Stimulated activated CD8-positive, alpha-beta memory T cell treated with anti-CD3 and anti-CD28 coated beads, Interleukin-15, amount 100 ng/mL, for 4 hours (primary cell): ENCODE results near the gene HTRA3.

Experiments
- DNase-seq, 2 donors: peaks; one replicate each; pipeline ENCODE4 v3.0.0-alpha.2; 2020; ENCODE audit warnings: low read depth in 2 of 2

Gene HTRA3

GRCh38 chr4:8234715-8235114, 34.8 kb upstream of the HTRA3 start:
- no peak for DNase-seq

- DNase-seq = no peak
Measured at GRCh38 chr4:8235224-8235623, 34.3 kb upstream of the HTRA3 start.

GRCh38 chr4:8235686-8236085, 33.9 kb upstream of the HTRA3 start:
- no peak for DNase-seq

GRCh38 chr4:8236106-8236919, 33.2 kb upstream of the HTRA3 start:
- no peak for DNase-seq

GRCh38 chr4:8236920-8237195, 32.7 kb upstream of the HTRA3 start:
- no peak for DNase-seq

GRCh38 chr4:8237256-8237989, 32.1 kb upstream of the HTRA3 start:
- DNase-seq = no peak

- DNase-seq = no peak
Measured at GRCh38 chr4:8238036-8238511, 31.5 kb upstream of the HTRA3 start.

GRCh38 chr4:8238515-8239053, 31.0 kb upstream of the HTRA3 start:
- DNase-seq = no peak

- no peak for DNase-seq
Measured at GRCh38 chr4:8239226-8239625, 30.3 kb upstream of the HTRA3 start.

- no peak for DNase-seq
Measured at GRCh38 chr4:8239661-8240060, 29.9 kb upstream of the HTRA3 start.

- no peak for DNase-seq
Measured at GRCh38 chr4:8240211-8241041, 29.1 kb upstream of the HTRA3 start.

GRCh38 chr4:8241211-8241779, 28.3 kb upstream of the HTRA3 start:
- DNase-seq = no peak

- DNase-seq = peak; percentile 53 to 55
Measured at GRCh38 chr4:8241895-8242696, 27.5 kb upstream of the HTRA3 start.

GRCh38 chr4:8242782-8243560, 26.6 kb upstream of the HTRA3 start:
- DNase-seq = no peak

GRCh38 chr4:8244001-8244757, 25.4 kb upstream of the HTRA3 start:
- DNase-seq = no peak

- no peak for DNase-seq
Measured at GRCh38 chr4:8244931-8245460, 24.6 kb upstream of the HTRA3 start.

GRCh38 chr4:8245884-8246833, 23.4 kb upstream of the HTRA3 start:
- no peak for DNase-seq
